ENCODE data around the gene ACSF3.

The ACSF3 gene

DNA sequence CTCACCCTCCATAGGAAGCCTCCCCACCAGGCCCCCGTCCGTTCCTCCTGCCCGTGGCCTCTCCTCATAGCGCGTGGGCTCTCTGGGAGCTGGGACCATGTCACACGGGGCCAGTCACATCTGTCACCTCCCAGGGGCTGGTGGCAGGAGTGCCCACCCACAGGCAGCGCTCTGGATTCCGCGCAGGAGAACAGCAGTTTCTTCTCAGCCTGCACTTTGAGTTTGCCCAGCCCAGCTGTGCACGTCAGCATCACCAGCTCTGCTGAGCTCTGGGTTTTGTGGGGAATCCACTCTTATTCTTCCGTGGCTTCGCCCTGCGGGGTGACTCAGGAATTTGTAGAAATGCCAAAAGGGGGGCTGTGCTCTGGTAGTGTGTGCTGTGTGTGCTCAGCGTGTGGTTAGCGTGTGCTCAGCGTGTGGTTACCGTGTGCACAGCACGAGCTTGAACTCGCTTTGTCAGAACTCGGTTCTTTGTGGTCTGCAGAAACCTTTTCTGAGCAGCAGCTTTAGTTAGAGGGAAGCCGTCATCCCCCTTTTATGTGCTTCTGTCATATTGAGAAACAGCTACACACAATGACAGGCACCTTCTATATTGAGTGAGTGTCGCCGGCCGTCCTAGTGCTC lies 3.2 kb downstream of the ACSF3 start:
- DNase-seq, result no peak

DNA sequence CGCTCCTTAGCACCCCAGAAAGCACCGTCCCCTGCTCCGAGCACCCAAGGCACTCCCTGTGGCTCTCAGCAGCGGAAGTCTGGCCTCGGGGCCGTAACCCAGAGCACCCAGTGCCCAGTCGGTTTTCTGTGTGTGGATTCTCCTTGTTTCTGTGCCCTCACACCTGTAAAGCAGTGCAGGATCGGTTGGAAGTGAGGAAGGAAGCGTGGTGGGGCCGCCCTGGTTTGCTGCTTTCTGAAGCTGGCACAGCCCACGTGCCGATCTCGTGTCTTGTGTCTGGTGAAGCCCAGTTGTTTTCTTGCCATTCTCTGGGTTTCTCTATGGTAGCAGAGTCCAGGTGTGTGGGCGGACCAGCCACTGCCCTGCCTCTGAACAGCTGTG lies 3.7 kb downstream of the ACSF3 start:
- no peak for DNase-seq

DNA sequence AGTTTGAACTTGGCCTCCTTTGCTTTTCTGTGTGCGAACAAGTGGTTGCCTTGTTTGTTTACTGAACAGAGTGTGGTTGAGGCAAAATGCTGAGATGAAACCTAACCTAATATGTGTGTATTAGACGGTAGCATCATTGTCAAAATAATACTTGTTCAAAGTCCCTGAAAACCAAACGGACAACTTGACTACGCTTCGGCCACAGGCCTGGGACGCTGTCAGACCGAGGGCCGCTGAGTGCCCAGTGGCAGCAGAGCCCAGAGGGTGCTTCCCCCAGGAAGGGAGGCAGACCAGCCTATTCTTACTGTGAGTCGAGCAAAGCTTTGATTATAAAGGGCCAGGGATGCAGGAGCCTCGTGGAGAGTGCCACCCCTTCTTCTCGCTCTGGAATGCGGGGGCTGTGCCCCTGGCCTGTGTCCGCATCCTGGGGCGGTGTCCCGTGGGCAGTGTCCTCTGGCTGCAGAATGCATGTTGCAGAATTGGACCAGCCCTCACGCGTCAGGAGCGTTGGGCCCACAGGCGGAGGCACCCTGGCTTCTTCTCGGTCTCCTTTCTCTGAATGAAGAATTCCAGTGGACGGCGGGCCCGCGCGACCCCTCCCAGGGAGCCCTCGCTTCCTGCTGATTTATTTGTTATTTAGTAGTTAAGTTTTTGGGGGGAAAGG lies 5.2 kb downstream of the ACSF3 start:
- no peak for DNase-seq

GRCh38 chr16:89099905-89100304 lies 6.3 kb downstream of the ACSF3 start:
- DNase-seq, result no peak

GRCh38 chr16:89100601-89101302 lies 7.1 kb downstream of the ACSF3 start:
- DNase-seq, result no peak

GRCh38 chr16:89101303-89102040 lies 7.8 kb downstream of the ACSF3 start:
- DNase-seq, result no peak

GRCh38 chr16:89102041-89102471 lies 8.4 kb downstream of the ACSF3 start:
- no peak for DNase-seq

DNA sequence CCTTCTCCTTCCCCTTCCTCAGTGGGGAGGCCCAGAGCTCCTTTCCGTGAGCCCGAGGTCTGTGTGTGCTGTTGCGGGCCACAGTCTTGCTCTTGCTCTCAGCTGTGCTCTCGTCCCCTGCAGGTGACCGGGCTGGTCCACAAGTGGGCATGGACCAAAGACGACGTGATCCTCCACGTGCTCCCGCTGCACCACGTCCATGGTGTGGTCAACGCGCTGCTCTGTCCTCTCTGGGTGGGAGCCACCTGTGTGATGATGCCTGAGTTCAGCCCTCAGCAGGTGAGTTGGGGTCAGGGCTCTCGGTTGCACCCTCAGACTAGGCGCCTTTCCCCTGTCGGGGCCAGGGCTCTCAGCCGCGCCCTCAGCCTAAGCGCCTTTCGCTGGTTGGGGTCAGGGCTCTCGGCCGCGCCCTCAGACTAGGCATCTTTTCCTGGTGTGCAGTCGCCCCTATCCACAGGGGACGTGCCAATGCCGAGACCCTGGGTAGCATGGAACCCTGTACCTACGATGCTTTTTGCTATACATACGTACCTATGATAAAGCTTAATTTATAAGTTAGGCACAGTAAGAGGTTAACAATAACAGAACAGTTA lies 8.9 kb downstream of the ACSF3 start:
- no peak for DNase-seq

DNA sequence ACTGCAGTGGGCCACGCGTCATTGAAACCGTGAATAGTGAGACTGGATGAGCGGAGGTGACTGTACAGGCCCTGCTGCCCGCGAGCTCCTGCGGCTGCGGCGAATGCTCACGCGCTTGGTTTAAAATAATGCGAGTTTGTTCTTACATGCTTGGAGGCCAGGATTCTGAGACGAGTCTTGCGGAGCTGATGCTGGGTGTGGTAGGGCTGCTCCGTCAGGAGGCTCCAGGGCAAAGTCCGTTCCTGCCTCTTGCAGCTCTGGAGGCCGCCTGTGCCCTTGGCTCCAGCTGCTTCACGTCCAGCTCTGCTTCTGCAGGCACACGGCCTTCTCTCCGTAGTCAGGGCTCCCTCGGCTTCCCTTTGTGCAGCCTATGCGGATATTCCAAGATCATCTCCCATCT lies 9.5 kb downstream of the ACSF3 start:
- no peak for DNase-seq

DNA sequence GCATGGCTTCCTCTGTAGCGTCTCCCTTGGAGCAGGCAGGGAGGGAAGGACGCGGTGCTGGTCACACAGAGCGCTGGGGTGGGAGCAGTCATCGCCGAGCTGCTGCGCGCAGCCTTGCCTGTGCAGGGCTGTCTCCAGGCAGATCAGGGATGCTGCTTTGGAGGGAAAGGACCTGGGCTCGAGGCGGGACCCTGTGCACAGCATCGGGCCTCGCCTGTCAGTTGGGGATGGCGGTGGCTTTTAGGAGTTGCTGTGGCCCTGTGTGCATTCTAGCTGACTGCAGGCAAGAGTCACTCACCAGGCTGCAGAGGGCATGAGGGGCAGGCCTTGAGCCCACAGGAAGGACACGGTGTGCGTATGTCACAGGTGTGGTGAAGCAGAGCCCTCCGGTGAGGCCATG lies 10.1 kb downstream of the ACSF3 start:
- no peak for DNase-seq

- DNase-seq, result no peak
Measured at GRCh38 chr16:89104303-89104702, 10.7 kb downstream of the ACSF3 start.

- no peak for DNase-seq
Measured at GRCh38 chr16:89104930-89105571, 11.4 kb downstream of the ACSF3 start.

DNA sequence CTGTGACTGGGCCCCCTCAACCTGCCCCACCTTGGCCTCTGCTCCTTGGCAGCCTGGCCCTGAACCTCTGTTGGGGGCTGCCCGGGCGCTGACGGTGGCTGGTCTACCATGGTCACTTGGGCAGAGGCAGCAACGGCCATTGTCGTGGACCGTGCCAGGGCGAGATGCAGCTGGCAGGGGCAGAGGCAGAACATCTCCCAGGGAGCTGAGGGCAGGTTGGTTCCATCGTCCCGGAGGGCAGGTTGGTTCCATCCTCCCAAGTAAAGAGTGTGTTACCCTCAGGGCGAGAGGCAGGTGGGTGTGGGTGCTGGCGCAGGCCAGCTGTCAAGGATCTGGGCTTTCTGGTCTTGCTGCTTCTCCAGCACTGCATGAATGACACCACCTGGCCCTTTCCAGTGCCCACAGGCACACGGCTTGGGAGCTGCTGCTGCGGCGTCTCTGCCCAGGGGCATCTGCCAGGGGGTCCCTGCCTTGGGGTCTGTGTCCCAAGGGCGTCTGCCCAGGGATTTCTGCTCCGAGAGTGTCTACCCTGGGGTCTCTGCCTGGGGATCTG lies 12.0 kb downstream of the ACSF3 start:
- DNase-seq, result no peak

DNA sequence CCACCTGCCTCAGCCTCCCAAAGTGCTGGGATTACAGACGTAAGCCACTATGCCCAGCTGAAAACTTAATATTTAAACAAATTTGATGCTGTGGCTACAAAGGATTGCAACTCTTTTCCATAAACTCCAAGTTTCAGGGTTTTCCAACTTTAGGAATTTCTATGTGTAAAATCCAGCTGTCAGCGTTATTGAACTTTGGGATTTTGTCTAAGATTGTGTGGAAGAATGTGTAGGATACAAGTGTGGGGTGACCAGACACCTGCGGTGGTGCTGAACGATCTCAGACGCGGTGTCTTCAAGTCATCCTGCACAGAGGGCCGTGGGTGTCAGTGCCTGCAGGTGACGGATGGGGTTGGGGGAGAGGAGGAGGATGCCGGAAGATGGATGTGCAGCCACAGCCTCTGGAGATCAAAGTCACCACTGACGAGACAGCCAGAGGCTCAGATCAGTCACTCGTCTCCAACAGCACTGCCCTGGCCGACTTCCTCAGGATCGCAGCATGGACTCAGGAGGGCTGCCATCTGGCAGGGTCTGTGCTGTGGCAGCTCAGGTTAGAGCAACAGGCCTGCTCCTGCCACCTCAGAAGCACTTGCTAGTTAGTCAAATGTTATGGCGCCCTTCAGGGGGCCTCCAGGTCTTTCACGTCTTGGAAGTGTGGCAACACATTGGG lies 13.0 kb downstream of the ACSF3 start:
- no peak for DNase-seq

DNA sequence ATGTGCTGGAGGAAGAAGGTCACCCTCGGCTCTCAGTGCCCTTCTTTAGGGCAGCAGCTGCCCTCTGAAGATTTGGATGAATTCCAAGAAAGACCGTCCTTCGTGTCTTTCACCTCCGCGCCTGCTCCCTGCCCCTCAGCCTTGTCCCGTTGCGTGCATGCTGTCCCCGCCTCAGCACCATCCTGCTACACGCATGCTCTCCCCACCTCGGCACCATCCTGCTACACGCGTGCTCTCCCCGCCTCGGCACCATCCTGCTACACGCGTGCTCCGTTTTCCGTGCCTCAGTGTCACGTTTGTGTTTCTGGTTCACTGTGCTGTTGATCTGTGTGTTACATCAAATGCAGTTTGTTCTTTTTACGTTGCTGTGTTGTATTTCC lies 13.5 kb downstream of the ACSF3 start:
- no peak for DNase-seq

- DNase-seq, result no peak
Measured at GRCh38 chr16:89108416-89108815, 14.8 kb downstream of the ACSF3 start.

- DNase-seq, result no peak
Measured at GRCh38 chr16:89110641-89111040, 17.0 kb downstream of the ACSF3 start.

- DNase-seq, result no peak
Measured at GRCh38 chr16:89111263-89111662, 17.6 kb downstream of the ACSF3 start.

DNA sequence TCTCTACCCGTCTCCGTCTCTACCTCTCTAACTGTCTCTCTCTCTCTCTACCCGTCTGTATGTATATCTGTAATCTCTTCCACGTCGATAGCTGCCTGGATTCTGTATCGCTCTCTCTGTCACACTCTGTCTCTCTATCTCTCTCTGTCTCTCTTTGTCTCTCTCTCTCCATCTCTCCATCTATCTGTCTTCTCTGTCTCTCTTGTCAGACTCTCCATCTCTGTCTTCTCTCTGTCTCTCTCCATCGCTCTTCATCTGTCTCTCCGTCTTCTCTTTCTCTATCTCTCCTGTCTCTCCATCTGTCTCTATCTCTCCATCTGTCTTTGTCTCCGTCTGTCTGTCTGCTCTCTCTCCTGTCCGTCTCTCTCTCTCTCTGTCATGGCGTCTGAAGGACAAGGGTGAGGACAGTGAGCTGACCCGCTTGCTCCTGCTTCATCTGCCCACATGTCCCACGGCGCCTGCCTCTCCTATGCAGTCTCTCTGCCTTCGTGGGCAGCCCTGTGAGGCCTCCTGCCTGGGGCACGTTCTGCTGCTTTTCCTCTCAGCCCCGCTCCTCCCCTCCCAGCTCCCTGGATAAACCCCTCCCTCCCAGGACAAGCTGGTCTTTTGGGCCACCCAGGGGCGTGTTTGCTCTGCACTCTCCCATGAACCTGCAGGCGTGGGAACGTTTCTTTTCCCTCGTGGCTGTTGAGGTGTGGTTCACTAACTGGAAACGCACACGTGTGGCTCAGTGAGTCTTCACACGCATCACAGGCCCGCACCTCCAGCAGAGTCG lies 18.9 kb downstream of the ACSF3 start:
- DNase-seq, result no peak

- DNase-seq, result no peak
Measured at GRCh38 chr16:89113152-89113547, 19.5 kb downstream of the ACSF3 start.

DNA sequence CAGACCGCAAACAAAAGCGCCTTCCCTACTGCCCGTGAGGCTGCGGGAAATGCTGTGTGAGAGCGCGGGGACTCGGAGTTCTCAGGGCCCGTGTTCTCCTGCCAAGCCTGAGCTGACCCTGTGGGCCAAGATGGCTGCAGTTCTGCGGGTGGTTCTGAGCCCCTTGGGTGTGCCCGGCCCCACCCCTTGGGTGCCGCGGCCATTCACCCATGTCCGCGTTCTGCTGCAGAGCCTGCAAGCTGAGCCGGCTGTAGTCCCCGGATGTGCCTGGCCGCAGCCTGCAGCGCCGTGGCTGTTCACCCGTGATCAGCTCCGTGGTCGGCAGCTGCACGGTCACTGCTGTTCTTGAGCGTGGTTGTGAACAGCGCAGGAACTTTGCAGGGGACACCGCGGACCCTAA lies 20.0 kb downstream of the ACSF3 start:
- no peak for DNase-seq

All from NCI-H146 (cell line).